Endodermal cell (in vitro differentiated cells): ENCODE measurements around the gene ATP6V1G3. TPM values are rescaled to one million over a fixed set of nuclear protein-coding genes. Genes with fewer than 3 reads are reported as not detected.

Source experiments
- DNase-seq: peaks from one replicate; pipeline ENCODE4 v3.0.0-alpha.2; 2017
- H3K27ac ChIP-seq: 2 replicates; pipeline ENCODE4 v1.5.1; 2013; ENCODE audit warnings: mild to moderate bottlenecking, low read depth, low read length, moderate library complexity
- H3K27me3 ChIP-seq: 2 replicates; pipeline ENCODE4 v1.6.1; 2013; ENCODE audit warnings: mild to moderate bottlenecking, low read length, moderate library complexity; ENCODE audit not compliant: insufficient read depth, control insufficient read depth, poor library complexity, severe bottlenecking
- H3K36me3 ChIP-seq: 2 replicates; pipeline ENCODE4 v1.7.0; 2013; ENCODE audit warnings: mild to moderate bottlenecking, low read length, moderate library complexity; ENCODE audit not compliant: control insufficient read depth, insufficient read depth
- H3K4me1 ChIP-seq: one replicate; pipeline ENCODE4 v1.7.0; 2013; ENCODE audit warnings: low read length; ENCODE audit not compliant: control insufficient read depth, insufficient read depth
- H3K4me3 ChIP-seq: 2 replicates; pipeline ENCODE4 v1.5.1; 2013; ENCODE audit warnings: mild to moderate bottlenecking, low read length, moderate library complexity
- H3K9ac ChIP-seq: 2 replicates; pipeline ENCODE4 v1.6.1; 2013; ENCODE audit warnings: mild to moderate bottlenecking, low read length, moderate library complexity; ENCODE audit not compliant: poor library complexity, severe bottlenecking; ENCODE audit errors: extremely low read depth
- H3K9me3 ChIP-seq: 2 replicates; pipeline ENCODE4 v1.6.1; 2013; ENCODE audit warnings: mild to moderate bottlenecking, low read length, moderate library complexity; ENCODE audit not compliant: control insufficient read depth
- H3K27ac Mint-ChIP-seq: 2 replicates; pipeline ENCODE4 v1.8.0; 2020; ENCODE audit warnings: mixed read lengths
- H3K27me3 Mint-ChIP-seq: 2 replicates; pipeline ENCODE4 v1.8.0; 2021; ENCODE audit warnings: mild to moderate bottlenecking, mixed read lengths; ENCODE audit not compliant: insufficient read depth
- H3K36me3 Mint-ChIP-seq: 2 replicates; pipeline ENCODE4 v1.8.0; 2020; ENCODE audit warnings: low read depth, mixed read lengths
- H3K4me1 Mint-ChIP-seq: 2 replicates; pipeline ENCODE4 v1.8.0; 2020; ENCODE audit warnings: mixed read lengths
- H3K4me3 Mint-ChIP-seq: 2 replicates; pipeline ENCODE4 v1.8.0; 2020; ENCODE audit warnings: mild to moderate bottlenecking, moderate library complexity, mixed read lengths
- H3K9me3 Mint-ChIP-seq: 2 replicates; pipeline ENCODE4 v1.8.0; 2020; ENCODE audit warnings: mild to moderate bottlenecking, mixed read lengths
- CTCF ChIP-seq: fragments of 200-600 bp; sonication (generic); conservative IDR thresholded peaks from 2 replicates; pipeline ENCODE4 v1.5.0; 2021; ENCODE audit warnings: antibody characterized with exemption, mild to moderate bottlenecking
- WGBS, 2 experiments: methylation state at CpG; one replicate each; pipeline versions ENCODE4 v1.1.5 to v1.1.7; 2013; ENCODE audit warnings: missing lambda C conversion rate in 2 of 2, mixed read lengths in 1 of 2; ENCODE audit not compliant: insufficient coverage in 1 of 2, insufficient read length in 1 of 2; 5-methylcytosine and 5-hydroxymethylcytosine counted together
- total RNA-seq, 2 donors: library from RNA; stranded (reverse); fragmentation: NEBNext Ultra II Directional in 1 of 2; extraction: Animal tissue kit (Norgen Biotek cat#: 25700) in 1 of 2; gene quantifications; 2 replicates in 1 of 2; 3 replicates in 1 of 2; pipeline ENCODE4 v1.2.1, GENCODE V29; 2021

Gene ATP6V1G3
- total RNA-seq, 2 donors from 2014 or later = 0.62 to 1.5 TPM

- Mint-ChIP-seq H3K27ac (no peak overlapping the region), H3K27me3 (no peaks in the 10 kb centered on the region), H3K9me3 (peaks cover 13% of the 10 kb centered on the region), H3K36me3 (no peaks in the 10 kb centered on the region), H3K4me1 (no peaks in the 10 kb centered on the region), H3K4me3 (no peak overlapping the region)
- DNase-seq = no peak
- Histone ChIP-seq H3K36me3 (no peaks in the 10 kb centered on the region), H3K9ac (no peak overlapping the region), H3K9me3 (peaks cover 12% of the 10 kb centered on the region), H3K27ac (no peak overlapping the region), H3K4me3 (no peak overlapping the region), H3K27me3 (no peaks in the 10 kb centered on the region), H3K4me1 (no peaks in the 10 kb centered on the region)
- no peak for TF ChIP-seq CTCF
These were observed 40.4 kb downstream of the ATP6V1G3 start for GRCh38 chr1:198500096-198500495.

GRCh38 chr1:198499588-198499987 is 40.9 kb downstream of the ATP6V1G3 start:
- Histone ChIP-seq H3K27ac (no peak overlapping the region), H3K9ac (no peak overlapping the region), H3K36me3 (no peaks in the 10 kb centered on the region), H3K4me1 (no peaks in the 10 kb centered on the region), H3K27me3 (no peaks in the 10 kb centered on the region), H3K9me3 (peaks cover 12% of the 10 kb centered on the region), H3K4me3 (no peak overlapping the region)
- WGBS, 2 experiments = 91 to 100% methylated on average over 1 of the region's 1 CpG
- no peaks in the 10 kb centered on the region for H3K27me3 Mint-ChIP-seq
- no peaks in the 10 kb centered on the region for H3K4me1 Mint-ChIP-seq
- no peaks in the 10 kb centered on the region for H3K36me3 Mint-ChIP-seq
- H3K9me3 Mint-ChIP-seq = peaks cover 13% of the 10 kb centered on the region
- no peak for TF ChIP-seq CTCF
- H3K27ac Mint-ChIP-seq = no peak overlapping the region
- H3K4me3 Mint-ChIP-seq = no peak overlapping the region
- DNase-seq = no peak

- no peaks in the 10 kb centered on the region for H3K4me1 ChIP-seq
- 90% methylated on average over 1 of the region's 1 CpG; no CpG with 5 or more reads in 1 of the 2 experiments for WGBS, 2 experiments
- Mint-ChIP-seq H3K27me3 (no peaks in the 10 kb centered on the region), H3K36me3 (no peaks in the 10 kb centered on the region), H3K27ac (no peak overlapping the region), H3K9me3 (peaks cover 12% of the 10 kb centered on the region), H3K4me1 (no peaks in the 10 kb centered on the region), H3K4me3 (no peak overlapping the region)
- no peak overlapping the region for H3K9ac ChIP-seq
- H3K36me3 ChIP-seq = no peaks in the 10 kb centered on the region
- TF ChIP-seq CTCF = no peak
- H3K9me3 ChIP-seq = peaks cover 10% of the 10 kb centered on the region
- H3K27me3 ChIP-seq = no peaks in the 10 kb centered on the region
- no peak overlapping the region for H3K4me3 ChIP-seq
- no peak overlapping the region for H3K27ac ChIP-seq
- DNase-seq = no peak
These were observed 41.6 kb downstream of the ATP6V1G3 start for GRCh38 chr1:198498881-198499280.
